Measurements from ENCODE around the gene HLA-F. TPM values are rescaled to one million over a fixed set of nuclear protein-coding genes. Genes with fewer than 3 reads are reported as not detected.

HLA-F gene
- 0.92 TPM for total RNA-seq

GRCh38 chr6:29723262-29723665 is at the start of gene HLA-F:
Gene HLA-F, plus strand, starts transcription at chr6:29723434. Its CDS starts 30 bp downstream, at chr6:29723464.

GRCh38 chr6:29680904-29681303 is 42.3 kb upstream of the HLA-F start, which contains the start of gene ZFP57:
Gene ZFP57, minus strand, starts transcription at chr6:29681152. Its CDS starts 4,149 bp downstream, at chr6:29677003.

Small RNAs within 50 kb of the gene (small RNA-seq; reads per million reads assigned to genes)
- gene AL645939.2 (not detected), gene AL645939.3 (not detected), gene AL645939.4 (not detected), gene RF00019 (not detected)

Other genes with a start within 250 kb of the HLA-F start
- gene MAS1L, start 235.5 kb upstream of the HLA-F start, total RNA-seq: not detected
- not detected for gene UBD, start 163.7 kb upstream of the HLA-F start, total RNA-seq
- gene OR2H2, start 138.3 kb upstream of the HLA-F start, total RNA-seq: not detected
- 175 TPM for gene GABBR1, start 90.3 kb upstream of the HLA-F start, total RNA-seq
- gene MOG, start 66.3 kb upstream of the HLA-F start, total RNA-seq: 1.4 TPM
- 0.23 TPM for gene ZFP57, start 42.3 kb upstream of the HLA-F start, total RNA-seq
- gene HLA-G, start 104.4 kb downstream of the HLA-F start, total RNA-seq: not detected
- gene HLA-A, start 219.1 kb downstream of the HLA-F start, total RNA-seq: 72.7 TPM

Data from diencephalon (tissue), 1 donor.